ENCODE measurements around the gene SLC39A11.
"Not testable (repeated sequence)": the region's sequence is repeated elsewhere in the genome, so short reads cannot be mapped to it uniquely, and the experiment has no call there.

SLC39A11 gene

DNA sequence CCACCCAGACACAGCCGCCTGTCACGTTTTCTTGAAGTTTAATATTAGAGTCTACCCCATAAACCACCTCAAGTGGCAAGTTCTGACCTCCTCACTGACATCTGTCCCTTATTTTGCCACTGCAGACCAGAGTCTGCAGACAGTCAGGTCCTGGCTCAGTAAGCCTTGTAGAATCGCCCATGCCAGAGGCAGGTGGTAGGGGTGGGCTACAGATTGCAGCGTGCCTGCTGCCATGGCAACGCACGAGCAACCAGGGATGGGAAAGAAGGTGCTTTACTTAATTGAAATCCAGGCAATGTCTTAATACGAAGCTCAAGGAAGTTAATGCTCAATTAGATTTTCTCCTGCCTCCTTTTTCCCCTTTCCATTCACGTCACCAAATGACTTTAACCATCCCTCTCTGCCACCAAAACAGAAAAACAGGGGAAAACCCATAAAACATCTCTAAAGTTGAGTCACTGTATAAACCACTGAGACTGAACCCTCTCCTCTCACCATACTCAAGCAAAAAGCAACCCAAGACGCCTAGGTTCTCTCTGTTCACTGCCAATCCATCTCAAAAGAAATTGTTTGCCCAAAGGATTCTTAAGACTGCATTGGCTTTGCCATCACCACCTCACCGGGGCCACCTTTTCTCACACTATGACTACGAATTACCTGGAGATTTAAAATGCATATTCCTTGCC lies 228.8 kb downstream of the SLC39A11 start:
- no peak for DNase-seq

GRCh38 chr17:72862276-72862999 lies 230.1 kb downstream of the SLC39A11 start:
- no peak for DNase-seq

DNA sequence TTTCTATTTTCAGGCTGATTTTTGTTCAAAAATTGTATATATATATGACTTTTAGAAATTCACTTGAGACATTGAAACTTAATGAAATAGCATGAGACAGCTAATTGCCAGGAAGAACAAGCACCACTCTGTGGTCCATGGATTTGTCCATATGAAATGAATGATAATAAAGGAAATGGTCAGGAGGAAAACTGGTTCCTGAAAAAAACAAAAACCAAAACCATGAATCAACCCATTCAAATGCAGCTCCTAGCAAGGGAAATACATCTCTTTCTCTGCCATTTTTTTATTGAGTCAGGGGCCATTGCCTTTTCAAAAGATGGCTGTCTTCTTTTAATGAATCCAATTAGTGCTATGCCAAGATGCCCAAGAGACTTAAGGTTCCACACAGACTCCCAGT lies 230.7 kb downstream of the SLC39A11 start:
- DNase-seq = no peak

DNA sequence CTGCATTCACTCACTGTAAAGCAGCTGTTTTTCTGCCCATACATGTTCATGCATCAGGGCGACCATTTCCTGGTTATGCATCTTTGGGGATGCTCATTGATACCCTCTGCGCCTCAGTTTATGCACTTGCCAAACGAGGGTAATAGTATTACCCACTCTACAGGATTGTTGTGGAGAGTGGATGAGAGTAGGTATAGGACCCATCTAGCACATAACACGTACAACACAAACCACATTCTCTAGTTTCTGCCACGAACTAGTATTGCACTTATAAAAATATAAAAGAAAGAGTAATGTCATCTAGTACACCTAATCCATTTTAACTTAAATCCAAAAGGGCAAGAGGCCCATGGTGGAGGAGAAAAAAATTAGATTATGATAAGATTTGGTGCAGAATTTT lies 231.7 kb downstream of the SLC39A11 start:
- DNase-seq = no peak

- DNase-seq = no peak
These were observed 233.5 kb downstream of the SLC39A11 start for GRCh38 chr17:72858826-72859495.

- no peak for DNase-seq
These were observed 238.8 kb downstream of the SLC39A11 start for GRCh38 chr17:72853440-72854415.

- DNase-seq = no peak
These were observed 240.1 kb downstream of the SLC39A11 start for GRCh38 chr17:72852277-72852938.

DNA sequence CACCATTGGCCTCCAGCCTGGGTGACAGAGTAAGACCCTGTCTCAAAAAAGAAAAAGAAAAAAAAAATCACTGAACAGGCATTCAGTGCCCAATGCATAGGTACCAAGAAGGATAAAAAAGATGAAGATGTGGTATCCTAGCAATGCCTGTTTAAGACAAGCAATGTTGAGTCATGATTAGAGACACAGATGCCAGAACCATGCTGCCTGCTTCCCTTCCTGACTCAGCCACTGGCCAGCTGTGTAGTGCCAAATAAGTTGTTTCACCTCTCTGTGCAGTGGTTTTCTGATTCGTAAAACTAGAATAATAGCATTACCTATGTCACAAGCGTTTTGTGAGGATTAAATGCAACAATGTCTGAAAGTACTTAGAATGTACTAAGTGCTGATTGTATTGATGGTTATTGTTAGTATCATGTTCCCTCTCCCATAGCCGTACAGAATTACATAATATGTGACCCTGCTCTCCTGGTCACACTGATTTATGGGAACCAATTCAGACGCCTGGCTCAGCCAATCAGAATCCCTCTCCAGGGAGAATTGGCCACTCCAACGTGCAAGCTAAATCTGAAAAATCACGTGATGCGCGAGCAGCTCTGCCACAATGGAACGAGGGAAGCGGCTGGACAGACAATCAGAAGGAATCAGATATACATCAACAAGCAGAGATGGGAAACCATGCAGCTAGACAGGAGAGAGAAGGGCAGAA lies 241.9 kb downstream of the SLC39A11 start:
- peak; percentile 25 for DNase-seq

GRCh38 chr17:72846399-72846798 lies 246.1 kb downstream of the SLC39A11 start:
- DNase-seq = no peak

DNA sequence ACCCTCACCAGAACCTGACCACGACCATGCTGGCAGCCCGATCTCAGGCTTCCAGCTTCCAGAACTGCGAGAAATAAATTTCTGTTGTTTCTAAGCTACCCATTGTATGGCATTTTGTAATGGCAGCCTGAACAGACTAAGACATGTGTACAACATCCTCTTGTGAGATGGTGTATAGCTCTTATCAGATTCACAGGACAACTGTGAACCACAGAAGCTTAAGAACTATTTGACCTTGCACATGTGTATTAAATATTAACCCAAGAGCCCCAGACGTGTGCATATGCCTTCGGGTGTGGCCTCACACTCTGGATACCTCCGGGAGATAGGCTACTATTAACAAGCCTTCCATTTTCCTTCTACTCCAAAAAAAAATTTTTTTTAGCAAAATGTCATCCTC lies 248.9 kb downstream of the SLC39A11 start:
- no peak for DNase-seq

GRCh38 chr17:72840019-72840418 lies 252.5 kb downstream of the SLC39A11 start:
- DNase-seq = no peak

- DNase-seq = peak; percentile 43
These were observed 253.3 kb downstream of the SLC39A11 start for GRCh38 chr17:72839131-72839725.

DNA sequence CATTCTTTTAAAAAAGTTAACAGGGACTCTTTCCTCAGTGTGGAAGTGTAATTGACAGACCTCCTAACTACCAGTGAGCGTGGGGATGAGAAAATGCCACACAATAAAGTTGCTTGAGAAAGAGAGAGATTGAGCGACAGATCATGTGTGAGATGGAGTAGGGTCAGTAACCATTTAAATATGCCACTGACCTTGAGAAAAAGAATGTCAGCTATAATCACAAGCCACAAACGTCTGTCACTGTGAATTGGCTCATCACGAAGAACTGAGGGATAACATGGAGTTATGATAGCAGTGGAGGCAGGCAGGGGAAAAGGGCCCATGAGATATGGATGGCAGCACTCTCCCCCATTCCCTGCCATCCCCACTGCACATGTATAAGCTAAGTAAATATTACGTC lies 253.9 kb downstream of the SLC39A11 start:
- no peak for DNase-seq

- DNase-seq = no peak
These were observed 254.4 kb downstream of the SLC39A11 start for GRCh38 chr17:72838068-72838467.

DNA sequence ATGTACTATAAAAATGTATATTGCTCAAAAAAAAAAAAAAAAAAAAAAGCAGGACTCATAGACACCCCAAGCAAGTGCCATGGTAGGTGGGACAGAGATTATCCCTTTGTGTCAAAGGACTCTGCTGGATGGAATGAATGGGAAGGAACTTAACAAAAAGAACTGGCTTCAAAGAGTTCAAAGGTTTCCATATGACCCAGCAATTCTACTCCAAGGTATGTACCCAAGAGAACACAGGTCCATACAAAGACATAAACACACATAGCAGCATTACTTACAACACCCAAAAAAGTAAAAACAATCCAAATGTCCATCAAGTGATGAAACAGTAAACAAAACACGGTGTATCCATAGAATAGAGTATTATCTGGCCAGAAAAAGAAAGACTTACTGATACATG lies 255.2 kb downstream of the SLC39A11 start:
- no peak for DNase-seq

- DNase-seq = no peak
These were observed 259.2 kb downstream of the SLC39A11 start for GRCh38 chr17:72833128-72833765.

DNA sequence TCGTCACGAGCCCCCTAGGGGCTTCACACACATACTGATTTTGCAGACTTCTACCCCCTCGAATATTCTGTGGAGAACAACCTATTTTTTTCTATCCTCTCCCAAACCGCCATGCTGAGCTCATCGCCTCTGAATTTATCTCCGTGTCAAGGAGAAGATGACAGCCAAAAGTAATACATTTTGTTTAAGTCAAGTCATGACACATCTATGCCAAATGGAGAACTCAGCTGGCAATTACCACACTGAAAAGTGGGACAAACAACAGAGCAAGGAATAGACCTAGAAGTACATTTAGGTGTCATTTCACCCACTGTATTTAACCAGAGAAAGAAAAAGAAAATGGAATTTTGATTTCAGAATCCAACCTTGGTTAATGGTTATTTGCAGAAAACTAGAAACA lies 260.2 kb downstream of the SLC39A11 start:
- DNase-seq = no peak

DNA sequence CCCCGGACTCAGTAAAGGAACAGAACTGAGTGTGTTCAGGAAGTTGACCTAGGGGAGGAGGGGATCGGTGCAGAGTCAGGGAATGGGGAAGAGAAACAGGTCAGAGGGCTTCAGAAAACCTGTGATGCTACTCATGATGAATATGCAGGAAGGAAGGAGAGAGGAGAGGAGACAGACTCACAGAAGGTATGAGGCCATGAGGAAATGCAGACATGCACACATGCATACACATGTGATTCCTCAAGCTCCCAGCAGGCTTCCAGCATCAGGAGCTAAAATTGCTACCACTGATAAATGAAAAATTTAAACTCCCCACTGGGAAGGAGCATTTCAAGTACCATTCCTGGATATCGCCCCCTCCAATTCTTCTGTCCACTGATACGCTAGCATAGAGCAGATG lies 262.6 kb downstream of the SLC39A11 start:
- DNase-seq = no peak

DNA sequence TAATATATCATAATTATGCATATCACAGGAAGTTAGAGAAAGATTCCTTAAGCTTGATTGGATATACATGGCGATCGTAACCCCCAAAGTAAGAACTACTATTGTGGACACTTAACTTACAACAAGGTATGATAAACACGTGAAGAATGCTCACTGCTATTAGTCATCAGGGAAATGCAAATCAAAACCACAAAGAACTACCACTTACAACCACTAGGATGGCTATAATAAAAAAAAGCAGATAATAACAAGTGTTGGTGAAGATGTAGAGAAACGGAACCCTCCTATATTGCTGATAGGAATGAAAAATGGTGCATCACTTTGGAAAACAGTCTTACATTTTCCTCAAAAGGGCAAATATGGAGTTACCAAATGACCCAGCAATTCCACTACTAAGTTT lies 265.9 kb downstream of the SLC39A11 start:
- DNase-seq = peak; percentile 14

GRCh38 chr17:72826059-72826458 lies 266.4 kb downstream of the SLC39A11 start:
- DNase-seq = not testable (repeated sequence)
